ENCODE results near the gene CLEC2L.

Gene CLEC2L

GRCh38 chr7:139557857-139558581, 34.5 kb downstream of the CLEC2L start:
- DNase-seq (ENCODE audit: low spot score) = no peak

- DNase-seq (ENCODE audit: low spot score) = no peak
Measured at GRCh38 chr7:139559364-139560105, 36.0 kb downstream of the CLEC2L start.

- DNase-seq (ENCODE audit: low spot score) = no peak
Measured at GRCh38 chr7:139560199-139560598, 36.7 kb downstream of the CLEC2L start.

- DNase-seq (ENCODE audit: low spot score) = no peak
Measured at GRCh38 chr7:139560678-139561077, 37.2 kb downstream of the CLEC2L start.

GRCh38 chr7:139562491-139562890, 39.0 kb downstream of the CLEC2L start:
- DNase-seq (ENCODE audit: low spot score) = no peak

- DNase-seq (ENCODE audit: low spot score) = no peak
Measured at GRCh38 chr7:139562961-139563565, 39.6 kb downstream of the CLEC2L start.

GRCh38 chr7:139563856-139564255, 40.4 kb downstream of the CLEC2L start:
- no peak for DNase-seq (ENCODE audit: low spot score)

- DNase-seq (ENCODE audit: low spot score) = no peak
Measured at GRCh38 chr7:139566075-139566474, 42.6 kb downstream of the CLEC2L start.

- DNase-seq (ENCODE audit: low spot score) = no peak
Measured at GRCh38 chr7:139566736-139567646, 43.5 kb downstream of the CLEC2L start.

- DNase-seq (ENCODE audit: low spot score) = no peak
Measured at GRCh38 chr7:139567647-139568345, 44.3 kb downstream of the CLEC2L start.

GRCh38 chr7:139568346-139568675, 44.8 kb downstream of the CLEC2L start:
- DNase-seq (ENCODE audit: low spot score) = no peak

- no peak for DNase-seq (ENCODE audit: low spot score)
Measured at GRCh38 chr7:139568813-139569490, 45.5 kb downstream of the CLEC2L start.

GRCh38 chr7:139570119-139570518, 46.6 kb downstream of the CLEC2L start:
- no peak for DNase-seq (ENCODE audit: low spot score)

- no peak for DNase-seq (ENCODE audit: low spot score)
Measured at GRCh38 chr7:139570626-139571025, 47.1 kb downstream of the CLEC2L start.

- no peak for DNase-seq (ENCODE audit: low spot score)
Measured at GRCh38 chr7:139571190-139571589, 47.7 kb downstream of the CLEC2L start.

GRCh38 chr7:139571651-139572050, 48.2 kb downstream of the CLEC2L start:
- DNase-seq (ENCODE audit: low spot score) = no peak

GRCh38 chr7:139572071-139572470, 48.6 kb downstream of the CLEC2L start:
- no peak for DNase-seq (ENCODE audit: low spot score)

GRCh38 chr7:139572704-139573385, 49.4 kb downstream of the CLEC2L start:
- no peak for DNase-seq (ENCODE audit: low spot score)

GRCh38 chr7:139573871-139574270, 50.4 kb downstream of the CLEC2L start:
- DNase-seq (ENCODE audit: low spot score) = no peak

GRCh38 chr7:139574618-139575337, 51.3 kb downstream of the CLEC2L start:
- DNase-seq (ENCODE audit: low spot score) = no peak
